ENCODE measurements around the gene STXBP5.
"Not testable (repeated sequence)": the region's sequence is repeated elsewhere in the genome, so short reads cannot be mapped to it uniquely, and the experiment has no call there.

Gene STXBP5

DNA sequence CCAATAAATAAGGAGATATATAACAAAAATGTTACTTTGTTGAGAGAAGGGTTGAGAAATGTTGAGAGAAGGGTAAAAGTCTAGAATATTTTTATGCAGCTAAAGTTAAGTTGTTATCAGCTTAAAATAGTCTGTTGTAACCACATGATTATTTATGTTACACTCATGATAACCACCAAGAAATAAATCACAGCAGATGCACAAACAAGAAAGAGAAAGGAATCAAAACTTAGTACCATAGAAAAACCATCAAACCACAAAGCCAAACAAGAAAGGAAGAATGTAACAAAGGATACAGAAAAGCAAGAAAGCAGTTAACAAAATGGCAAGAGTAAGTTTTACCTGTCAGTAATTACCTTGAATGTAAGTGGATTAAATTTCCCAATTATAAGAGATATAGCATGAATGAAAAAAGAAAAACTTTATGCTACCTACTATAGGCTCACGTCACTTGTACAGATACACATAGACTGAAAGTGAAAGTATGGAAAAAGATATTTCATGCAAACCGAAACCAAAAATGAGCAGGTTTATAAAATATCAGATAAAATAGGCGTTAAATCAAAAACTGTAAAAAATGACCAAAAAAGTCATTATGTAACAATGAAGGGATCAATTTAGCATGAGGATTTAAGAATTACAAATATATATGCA, 93.6 kb downstream of the STXBP5 start:
- no peak for DNase-seq (ENCODE audit: low read depth in 2 of 2)

DNA sequence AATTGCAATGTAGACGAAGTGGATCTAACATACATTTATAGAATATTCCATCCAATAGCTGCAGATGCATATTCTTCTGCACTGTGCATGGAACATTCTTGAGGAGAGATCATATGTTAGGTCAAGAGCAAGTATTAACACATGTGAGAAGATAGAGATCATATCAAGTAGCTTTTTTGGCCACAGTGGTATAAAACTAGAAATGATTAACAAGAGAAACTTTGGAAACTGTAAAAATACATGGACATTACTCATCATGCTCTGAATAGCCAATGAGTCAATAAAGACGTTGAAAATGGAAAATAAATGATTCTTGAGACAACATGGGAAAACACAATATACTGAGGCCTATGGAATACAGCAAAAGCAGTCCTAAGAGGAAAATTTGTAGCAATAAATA, 94.2 kb downstream of the STXBP5 start:
- DNase-seq (ENCODE audit: low read depth in 2 of 2): no peak

DNA sequence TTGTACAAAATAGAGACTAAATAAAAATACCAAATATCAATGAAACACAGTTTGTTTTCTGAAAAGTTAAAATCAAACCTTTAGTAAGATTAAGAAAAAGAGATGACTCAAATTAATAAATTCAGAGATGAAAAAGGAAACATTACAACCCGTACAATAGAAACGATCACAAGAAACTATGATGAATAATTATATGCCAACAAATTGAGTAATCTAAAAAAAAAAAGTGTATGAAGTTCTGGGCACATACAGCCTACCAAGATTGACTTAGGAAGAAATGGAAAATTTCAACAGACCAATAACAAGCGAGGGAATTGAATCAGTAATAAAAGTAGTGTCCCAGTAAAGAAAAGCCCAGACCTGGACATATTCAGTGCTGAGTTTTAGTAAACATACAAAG, 94.8 kb downstream of the STXBP5 start:
- no peak for DNase-seq (ENCODE audit: low read depth in 2 of 2)

DNA sequence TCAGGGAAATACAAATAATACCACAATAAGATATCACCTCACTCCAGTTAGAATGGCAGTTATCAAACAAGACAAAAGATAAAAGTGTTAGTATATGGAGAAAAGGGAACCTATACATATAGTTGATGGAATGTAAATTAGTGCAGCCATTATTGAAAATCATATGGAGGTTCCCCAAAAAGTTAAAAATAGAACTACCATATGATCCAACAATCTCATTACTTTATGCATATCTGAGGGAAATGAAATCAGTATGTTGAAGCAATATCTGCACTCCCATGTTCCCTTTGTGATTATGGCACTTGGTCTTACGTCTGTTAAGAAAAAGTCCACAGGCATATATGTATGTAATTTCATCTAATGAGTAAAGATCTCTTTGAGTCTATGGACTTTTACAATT, 96.9 kb downstream of the STXBP5 start:
- no peak for DNase-seq (ENCODE audit: low read depth in 2 of 2)

DNA sequence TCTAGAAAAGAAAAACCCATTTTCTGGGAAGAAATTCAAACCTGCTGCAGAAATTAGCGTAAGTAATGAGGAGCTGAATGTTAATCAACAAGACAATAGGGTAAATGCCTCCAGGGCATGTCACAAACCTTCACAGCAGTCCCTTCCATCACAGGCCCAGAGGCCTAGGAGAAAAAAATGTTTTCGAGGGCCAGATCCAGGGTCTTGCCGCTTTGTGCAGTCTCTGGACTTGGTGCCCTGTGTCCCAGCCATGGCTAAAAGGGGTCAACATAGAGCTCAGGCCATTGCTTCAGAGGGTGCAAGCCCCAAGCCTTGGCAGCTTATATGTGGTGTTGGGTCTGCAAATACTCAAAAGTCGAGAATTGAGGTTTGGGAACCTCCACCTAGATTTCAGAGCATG, 99.8 kb downstream of the STXBP5 start:
- DNase-seq (ENCODE audit: low read depth in 2 of 2): no peak

DNA sequence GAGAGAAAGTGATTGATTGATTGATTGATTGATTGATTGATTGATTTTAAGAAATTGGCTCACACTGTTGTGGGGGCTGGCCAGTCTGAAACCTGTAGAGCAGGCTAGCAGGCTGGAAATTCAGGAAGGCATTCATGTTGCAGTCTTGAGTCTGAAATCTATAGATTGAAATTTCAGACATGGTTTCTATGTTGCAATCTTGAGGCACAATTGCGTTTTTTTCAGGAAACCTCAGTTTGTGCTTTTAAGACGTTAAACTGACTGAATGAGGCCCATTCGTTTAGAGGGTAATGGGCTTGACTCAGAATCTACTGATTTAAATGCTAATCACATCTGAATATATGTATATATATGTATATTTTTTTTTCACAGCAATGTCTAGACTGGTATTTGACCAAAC, 106.3 kb downstream of the STXBP5 start:
- no peak for DNase-seq (ENCODE audit: low read depth in 2 of 2)

DNA sequence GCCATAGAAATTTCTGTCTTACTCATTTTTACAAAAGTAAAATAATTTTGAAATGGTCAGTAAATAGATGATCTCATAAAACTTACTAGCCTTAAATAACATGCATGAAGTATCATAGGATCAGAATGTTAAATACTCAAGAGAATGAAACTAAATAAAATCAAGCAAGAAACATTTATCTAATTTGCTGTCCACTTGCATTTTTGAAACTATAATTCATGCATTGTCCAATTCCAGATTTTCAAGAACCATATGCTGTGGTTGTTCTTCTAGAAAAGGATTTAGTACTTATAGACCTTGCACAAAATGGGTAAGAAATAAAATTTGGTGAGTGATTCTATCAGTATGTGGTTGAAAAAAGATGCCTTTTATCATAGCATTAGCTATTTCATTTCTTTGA, 107.0 kb downstream of the STXBP5 start:
- DNase-seq (ENCODE audit: low read depth in 2 of 2): peak in 1 of 2 experiments; percentile 18

DNA sequence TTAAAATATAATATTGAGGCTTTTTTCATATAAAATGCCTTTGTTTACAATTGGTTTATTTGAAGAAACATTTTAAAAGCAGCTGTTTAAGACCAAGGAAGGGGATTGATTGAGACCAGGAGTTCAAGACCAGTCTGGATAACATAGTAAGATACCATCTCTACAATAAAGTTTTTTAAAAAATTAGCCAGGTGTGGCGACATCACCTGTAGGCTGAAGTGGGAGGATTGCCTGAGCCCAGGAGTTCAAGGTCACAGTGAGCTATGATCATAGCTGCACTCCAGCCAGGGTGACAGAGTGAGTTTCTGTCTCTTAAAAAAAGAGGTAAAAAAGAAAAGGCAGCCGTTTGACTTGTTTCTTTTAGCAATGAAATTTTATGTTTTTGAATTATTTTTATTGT, 117.0 kb downstream of the STXBP5 start:
- DNase-seq (ENCODE audit: low read depth in 2 of 2): no peak

DNA sequence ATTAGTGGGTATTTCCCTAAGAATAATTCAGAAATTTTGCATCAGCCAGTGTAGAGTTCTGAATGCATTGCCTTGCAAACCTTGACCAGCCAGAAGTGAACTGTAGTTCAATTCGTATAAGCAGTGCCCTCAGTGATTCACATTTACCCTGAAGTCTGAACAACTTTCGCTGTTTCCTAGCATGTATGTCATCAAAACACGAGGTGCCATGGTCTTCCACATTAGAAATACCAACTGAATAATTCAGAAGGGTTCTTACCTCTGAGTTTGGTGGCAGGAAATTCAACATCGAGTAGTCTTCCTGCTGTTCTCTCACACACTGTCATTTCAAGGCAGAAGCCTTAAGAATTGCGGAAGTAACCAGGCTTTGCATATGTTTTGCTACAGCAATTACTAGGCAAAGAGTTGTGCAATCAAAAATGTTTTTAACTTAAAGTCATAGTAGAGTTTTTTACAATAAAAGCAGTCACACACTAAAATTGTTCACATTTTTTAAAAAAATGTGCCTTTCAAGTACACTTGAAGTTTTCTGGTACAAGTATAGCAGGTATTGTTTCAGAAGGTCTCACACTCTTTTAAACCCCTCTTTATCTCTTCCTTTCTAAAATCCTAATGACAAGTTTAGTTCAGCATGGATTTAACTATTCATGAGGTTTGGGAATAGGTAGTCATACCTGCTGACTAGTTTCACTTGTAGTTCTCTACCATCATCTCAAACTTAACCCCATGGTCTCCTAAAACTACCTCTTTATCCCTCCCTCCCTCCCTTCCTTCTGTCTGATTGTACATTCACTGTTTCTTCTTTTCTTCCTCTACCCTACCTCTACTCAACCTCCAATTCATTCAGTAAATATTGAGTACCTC, 118.3 kb downstream of the STXBP5 start:
- peak; percentile 13 to 26 for DNase-seq (ENCODE audit: low read depth in 2 of 2)

DNA sequence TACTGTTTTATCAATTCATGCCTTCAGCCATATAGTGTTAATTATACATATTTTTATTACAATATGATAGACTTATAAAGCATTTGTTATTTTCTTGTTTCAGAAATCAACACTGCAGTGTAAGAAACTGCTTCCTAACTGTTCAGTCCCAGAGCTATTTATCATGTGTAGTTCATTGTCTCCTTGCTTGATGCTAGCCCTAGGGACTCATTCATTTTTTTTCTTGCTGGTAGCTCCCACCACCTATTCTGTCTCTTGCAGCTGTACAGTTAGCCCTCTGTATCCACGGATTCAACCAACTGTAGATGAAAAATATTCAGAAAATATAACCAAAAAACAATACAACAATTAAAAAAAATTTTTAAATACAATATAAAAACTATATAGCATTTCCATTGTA, 121.3 kb downstream of the STXBP5 start:
- DNase-seq (ENCODE audit: low read depth in 2 of 2): no peak

DNA sequence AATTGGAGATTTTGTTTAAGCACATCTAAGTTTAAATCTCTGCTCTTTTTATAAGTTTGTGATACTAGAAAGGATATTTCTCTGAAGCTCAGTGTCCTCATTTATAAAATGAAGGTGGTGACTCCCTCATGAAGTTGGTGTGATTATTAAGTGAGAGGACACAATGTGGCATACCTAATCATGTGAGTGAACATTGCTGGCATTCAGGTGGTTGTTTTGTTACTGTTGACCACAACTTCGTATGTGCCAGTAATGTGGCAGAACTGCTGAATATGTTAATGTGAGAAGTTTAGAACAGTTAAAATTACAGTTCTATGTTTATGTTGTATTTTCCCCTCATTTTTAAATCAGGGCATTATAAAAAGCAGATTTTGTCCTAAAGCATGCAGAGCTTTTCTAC, 127.2 kb downstream of the STXBP5 start:
- DNase-seq (ENCODE audit: low read depth in 2 of 2): no peak

DNA sequence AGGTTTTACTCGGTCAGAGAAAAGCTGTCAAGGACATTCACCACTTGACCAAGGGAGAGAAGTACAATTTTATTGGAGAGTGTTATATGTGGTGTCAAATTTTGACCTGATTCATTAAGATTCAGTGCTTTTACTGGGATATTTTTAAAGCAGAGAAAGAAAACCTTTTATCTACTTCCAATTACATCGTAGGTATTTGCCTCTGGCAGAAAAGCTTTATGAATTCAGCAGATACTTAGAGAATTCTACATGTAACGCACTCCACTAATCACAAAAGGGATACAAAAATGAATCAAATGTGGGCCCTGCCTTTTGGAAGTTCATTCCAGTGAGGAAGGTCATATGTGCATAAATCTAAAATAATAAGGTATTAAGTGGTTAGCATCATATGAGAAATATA, 133.7 kb downstream of the STXBP5 start:
- DNase-seq (ENCODE audit: low read depth in 2 of 2): no peak

DNA sequence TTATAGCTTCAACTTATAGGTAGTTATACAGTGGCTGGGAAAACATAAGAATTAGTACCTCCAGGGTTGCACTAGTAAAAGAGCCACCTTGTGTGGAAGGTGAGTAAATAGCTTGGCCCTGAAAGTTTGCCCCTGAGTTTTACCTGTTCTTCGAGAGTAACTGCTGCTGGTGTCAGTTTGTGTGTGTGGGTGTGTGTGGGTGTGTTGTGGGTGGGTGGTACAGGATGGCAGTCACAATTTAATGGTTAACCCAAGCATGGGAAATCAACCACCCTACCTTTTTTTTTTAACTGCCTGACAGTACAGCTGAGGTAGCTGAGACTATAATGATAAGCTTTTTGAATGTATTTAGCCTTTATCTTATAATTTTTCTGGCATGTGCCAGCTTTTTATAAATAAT, 137.3 kb downstream of the STXBP5 start:
- no peak for DNase-seq (ENCODE audit: low read depth in 2 of 2)

DNA sequence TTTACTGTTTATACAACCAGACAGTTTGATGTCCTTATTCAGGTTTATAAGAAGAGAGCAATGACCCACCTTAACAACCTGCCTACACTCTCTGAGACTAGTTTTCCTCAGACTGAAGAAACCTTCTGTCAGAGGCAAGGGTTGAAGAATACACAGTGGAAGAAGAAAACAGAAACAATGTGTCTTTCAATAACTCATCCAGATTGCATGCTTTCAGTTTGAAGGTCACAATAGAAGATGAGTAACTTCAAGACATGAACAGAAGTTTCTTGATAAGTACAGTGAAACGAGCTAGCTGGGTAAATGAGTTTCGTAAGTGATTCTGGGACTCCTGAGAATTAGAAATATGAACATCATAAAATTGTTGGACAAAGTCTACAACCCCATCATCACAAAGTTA, 141.7 kb downstream of the STXBP5 start:
- DNase-seq (ENCODE audit: low read depth in 2 of 2): no peak

DNA sequence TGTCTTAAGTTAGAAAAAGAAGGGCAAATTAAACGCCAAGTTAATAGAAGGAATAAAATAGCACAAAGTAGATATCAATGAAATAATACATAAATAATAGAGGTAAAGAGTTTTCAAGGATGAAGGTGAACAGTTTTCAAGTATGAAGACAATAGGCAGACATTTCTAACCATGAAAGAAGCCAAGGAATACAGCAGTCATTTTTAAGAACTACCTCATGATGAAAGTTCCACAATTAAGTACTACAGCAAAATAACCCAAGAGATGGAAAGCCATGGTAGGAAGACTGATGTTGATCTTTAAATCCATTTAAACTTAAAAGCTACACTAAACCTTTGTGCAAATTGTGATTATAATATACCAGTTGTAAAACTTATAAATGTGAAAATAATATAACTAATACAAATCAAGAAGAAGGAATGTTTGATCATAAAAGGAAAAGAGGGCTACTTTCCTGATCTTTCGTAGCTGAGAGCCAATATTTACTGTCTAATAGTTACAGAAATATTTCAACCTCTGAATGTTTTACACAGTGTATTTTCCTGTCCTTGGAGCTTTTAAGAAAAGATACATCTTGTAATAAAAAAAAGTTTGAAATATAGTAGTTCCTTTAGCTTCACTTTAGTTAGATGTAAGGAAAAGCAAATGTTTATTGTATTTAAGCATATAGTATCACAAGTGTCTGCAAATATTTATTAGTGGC, 143.1 kb downstream of the STXBP5 start:
- no peak for DNase-seq (ENCODE audit: low read depth in 2 of 2)

DNA sequence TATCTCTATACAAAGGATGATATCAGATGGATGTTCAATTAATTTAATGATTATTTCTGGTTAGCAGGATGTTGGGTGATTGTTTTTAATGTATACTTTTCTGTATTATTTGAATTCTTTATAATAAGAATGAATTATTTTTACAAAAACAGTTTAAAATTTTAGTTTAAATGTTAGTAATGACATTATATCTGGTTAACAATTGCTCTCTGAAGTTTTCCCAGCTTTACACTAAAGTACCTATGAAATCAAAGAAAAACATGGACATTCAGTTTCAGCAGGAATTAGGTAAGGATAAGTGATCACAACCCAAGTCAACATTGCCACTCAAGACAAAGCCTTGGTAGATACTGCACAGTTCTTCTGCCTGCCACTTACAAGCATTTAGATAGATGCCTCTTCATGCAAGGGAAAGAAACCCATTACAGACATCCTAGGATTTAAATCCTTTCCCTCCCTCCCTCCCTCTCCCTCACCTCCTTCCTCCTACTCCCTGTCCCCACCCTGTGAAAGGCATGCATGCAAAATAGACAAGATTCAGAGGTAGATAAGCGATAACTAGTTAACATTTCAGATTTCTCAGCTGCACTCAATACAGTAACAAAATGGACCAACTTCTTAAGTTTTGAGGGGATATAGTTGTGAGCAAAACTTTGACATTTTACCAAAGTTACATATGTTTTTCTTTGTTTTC, 143.8 kb downstream of the STXBP5 start:
- no peak for DNase-seq (ENCODE audit: low read depth in 2 of 2)

DNA sequence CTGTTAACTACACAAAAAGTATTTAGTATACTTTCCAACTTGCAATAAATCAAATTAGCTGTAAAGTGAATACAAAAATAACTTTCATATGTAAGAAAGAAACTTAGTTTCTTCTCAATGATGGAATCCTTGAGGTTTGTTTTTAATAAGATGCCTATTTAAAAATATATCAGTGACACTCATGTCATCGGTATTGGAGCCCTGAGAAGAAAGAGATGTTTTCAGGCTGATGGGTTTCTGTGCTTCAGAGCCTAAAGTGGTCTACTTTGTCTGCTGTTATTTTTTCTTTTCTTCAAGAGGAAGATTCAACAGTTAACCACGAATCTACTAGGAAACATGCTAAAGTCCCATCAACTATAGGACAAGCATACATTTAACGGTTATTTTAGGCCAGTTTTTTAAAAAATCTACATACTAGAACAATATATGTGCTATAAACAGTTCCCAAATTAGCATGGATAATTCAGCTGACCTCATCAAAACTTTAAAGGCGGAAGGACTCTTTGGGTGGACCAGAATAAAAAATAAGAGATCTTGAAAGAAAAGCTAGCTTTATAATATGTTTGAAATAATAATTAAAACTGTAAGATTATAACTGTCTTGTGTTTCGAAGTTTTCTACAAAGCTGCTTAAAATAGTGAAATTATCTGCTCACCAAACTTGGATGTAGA, 157.2 kb downstream of the STXBP5 start:
- peak in 1 of 2 experiments; percentile 1 for DNase-seq (ENCODE audit: low read depth in 2 of 2)

DNA sequence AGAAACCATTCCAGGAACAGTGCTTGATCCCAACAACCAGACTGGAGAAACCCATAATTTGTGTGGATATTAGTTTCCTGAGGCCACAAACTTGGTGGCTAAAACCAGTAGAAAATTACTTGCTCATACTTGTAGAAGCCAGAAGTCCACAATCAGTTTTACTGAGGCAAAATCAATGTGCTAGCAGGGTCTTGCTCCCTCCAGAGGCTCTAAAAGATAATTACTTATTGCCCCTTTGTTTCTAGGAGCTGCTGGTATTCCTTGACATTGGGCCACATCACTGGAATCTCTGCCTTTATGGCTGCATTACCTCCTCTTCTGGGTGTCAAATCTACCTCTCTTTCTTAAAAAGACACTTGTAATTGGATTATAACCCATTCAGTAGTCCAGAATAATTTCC, 162.1 kb downstream of the STXBP5 start:
- DNase-seq (ENCODE audit: low read depth in 2 of 2): no peak

DNA sequence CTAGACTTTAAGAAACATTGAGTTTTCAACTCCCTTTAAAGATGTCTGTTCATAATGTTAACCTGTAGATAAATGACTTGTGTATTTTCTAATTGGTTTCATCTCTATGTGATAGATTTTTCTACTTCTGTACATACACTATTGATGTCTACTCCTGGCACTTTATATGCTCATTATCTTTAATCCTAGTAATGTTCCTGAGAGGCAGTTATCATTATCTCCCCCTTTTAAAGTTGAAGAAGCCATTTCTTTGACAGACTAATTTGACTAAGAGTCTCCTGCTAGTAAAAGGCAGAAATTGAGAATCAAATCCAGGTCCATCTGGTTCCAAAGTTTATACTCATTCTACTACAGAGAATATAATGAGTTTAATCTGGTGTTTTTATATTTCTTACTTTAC, 167.1 kb downstream of the STXBP5 start:
- DNase-seq (ENCODE audit: low read depth in 2 of 2): no peak

DNA sequence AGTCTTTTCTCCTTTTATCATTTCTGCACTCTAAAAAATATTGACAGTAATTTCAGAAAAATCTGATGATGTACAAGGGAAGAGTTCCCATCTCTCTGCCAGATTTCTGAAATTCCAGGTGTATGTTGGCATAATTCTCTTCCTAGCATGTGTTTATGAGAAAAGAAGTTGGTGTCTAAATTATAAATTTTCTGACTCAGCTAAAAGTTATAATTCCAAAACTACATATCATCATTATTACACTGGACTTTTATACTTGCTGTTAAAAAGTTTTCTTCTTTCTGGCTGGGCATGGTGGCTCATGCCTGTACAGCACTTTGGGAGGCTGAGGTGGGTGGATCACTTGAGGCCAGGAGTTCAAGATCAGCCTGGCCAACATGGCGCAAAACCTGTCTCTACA, 168.6 kb downstream of the STXBP5 start:
- no peak for DNase-seq (ENCODE audit: low read depth in 2 of 2)

DNA sequence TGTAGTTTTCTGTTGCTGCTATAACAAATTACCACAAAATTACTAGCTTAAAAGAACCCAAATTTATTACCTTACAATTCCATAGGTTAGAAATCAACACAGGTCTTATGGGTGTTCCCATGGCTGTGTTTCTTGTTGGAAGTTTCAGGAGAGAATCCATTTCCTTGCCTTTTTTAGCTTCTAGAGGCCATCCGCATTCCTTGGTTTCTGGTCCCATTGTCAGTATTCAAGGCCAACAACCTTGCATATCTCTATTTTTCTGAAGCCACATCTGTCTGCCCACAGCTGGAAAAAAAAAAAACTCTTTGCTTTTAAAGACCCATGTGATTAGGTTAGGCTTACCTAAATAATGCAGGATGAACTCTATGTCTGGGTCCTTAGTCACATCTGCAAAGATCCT, 174.6 kb downstream of the STXBP5 start:
- DNase-seq (ENCODE audit: low read depth in 2 of 2): no peak

DNA sequence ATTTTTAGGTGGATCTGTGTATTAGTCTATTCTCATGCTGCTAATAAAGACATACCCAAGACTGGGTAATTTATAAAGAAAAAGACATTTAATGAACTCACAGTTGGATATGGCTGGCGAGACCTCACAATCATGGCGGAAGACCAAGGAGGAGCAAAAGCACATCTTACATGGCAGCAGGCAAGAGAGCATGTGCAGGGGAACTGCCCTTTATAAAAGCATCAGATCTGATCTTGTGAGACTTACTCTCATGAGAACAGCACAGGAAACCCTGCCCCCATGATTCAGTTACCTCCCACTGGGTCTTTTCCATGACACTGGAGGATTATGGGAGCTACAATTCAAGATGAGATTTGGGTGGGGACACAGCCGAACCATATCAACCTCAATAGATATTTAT, 176.6 kb downstream of the STXBP5 start:
- DNase-seq (ENCODE audit: low read depth in 2 of 2): not testable (repeated sequence)

Measured in fibroblast of skin of left biceps (primary cell).